Fibroblast of pulmonary artery (primary cell): Measurements from ENCODE around the gene FBP1.
A peak's percentile ranks its signal among the peaks of the same experiment; 100 is the strongest.
"Not testable (repeated sequence)": the region's sequence is repeated elsewhere in the genome, so short reads cannot be mapped to it uniquely, and the experiment has no call there.

ENCODE experiments used
- DNase-seq: peaks from one replicate; pipeline ENCODE4 v3.0.0-alpha.2; 2010; ENCODE audit warnings: low read depth
- H3K4me3 ChIP-seq: replicated peaks from 2 replicates; pipeline ENCODE4 v1.5.1; 2011; ENCODE audit warnings: low read depth, mild to moderate bottlenecking, control low read depth, low read length, moderate library complexity
- CTCF ChIP-seq: IDR thresholded peaks from 2 replicates; pipeline ENCODE4 v1.5.1; 2011; ENCODE audit warnings: mild to moderate bottlenecking, control low read depth, low read length, inconsistent platforms; ENCODE audit errors: missing control alignments

The FBP1 gene

GRCh38 chr9:94593459-94594345, 45.6 kb downstream of the FBP1 start, which contains the start of gene FBP2:
FBP2 (minus strand) TSS chr9:94593824; CDS start chr9:94593726, 98 bp downstream.
- TF ChIP-seq CTCF: no peak
- peak; percentile 14 for DNase-seq
- no peak within 1 kb of the TSS for H3K4me3 ChIP-seq

- DNase-seq: not testable (repeated sequence)
Measured at GRCh38 chr9:94592683-94593082, 46.6 kb downstream of the FBP1 start.

GRCh38 chr9:94591876-94592275, 47.4 kb downstream of the FBP1 start:
- TF ChIP-seq CTCF: no peak
- no peak overlapping the region for H3K4me3 ChIP-seq
- DNase-seq: no peak

More at GRCh38 chr9:94592683-94593082, 46.6 kb downstream of the FBP1 start:
- H3K4me3 ChIP-seq: not testable (repeated sequence)

- H3K4me3 ChIP-seq, DNase-seq: not testable (repeated sequence)
Measured at GRCh38 chr9:94591046-94591545, 48.2 kb downstream of the FBP1 start.

- DNase-seq: no peak
- no peak overlapping the region for H3K4me3 ChIP-seq
- TF ChIP-seq CTCF: no peak
Measured at GRCh38 chr9:94588681-94589080, 50.6 kb downstream of the FBP1 start.

- peak; percentile 54 for DNase-seq
- TF ChIP-seq CTCF: no peak
- H3K4me3 ChIP-seq: no peak overlapping the region
Measured at GRCh38 chr9:94586814-94587213, 52.5 kb downstream of the FBP1 start.

- TF ChIP-seq CTCF: no peak
- DNase-seq: no peak
- no peak overlapping the region for H3K4me3 ChIP-seq
Measured at GRCh38 chr9:94586316-94586715, 53.0 kb downstream of the FBP1 start.

- H3K4me3 ChIP-seq: no peak overlapping the region
- DNase-seq: no peak
- no peak for TF ChIP-seq CTCF
Measured at GRCh38 chr9:94584555-94584954, 54.8 kb downstream of the FBP1 start.
